ENCODE measurements around the gene CFAP100.

CFAP100 gene

DNA sequence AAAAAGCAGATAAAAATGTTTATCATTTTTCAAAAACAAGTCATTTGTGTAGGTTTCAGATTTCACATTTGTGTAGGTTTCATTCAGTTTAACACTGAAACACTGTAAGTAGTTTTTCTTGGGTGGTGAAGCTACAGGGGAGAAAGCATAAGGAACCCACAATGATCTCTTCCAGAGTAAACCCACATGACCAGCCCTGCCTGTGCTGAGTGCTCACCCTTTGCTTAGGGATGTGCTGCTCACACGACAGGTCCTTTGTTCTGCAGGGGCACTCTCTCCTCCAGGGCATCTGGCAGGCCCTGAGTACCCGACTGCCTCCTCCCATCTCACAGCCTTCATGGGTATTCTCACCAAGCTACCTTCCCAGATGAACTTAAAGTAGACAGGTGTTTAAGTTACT lies 52.1 kb downstream of the CFAP100 start:
- no peak for DNase-seq

DNA sequence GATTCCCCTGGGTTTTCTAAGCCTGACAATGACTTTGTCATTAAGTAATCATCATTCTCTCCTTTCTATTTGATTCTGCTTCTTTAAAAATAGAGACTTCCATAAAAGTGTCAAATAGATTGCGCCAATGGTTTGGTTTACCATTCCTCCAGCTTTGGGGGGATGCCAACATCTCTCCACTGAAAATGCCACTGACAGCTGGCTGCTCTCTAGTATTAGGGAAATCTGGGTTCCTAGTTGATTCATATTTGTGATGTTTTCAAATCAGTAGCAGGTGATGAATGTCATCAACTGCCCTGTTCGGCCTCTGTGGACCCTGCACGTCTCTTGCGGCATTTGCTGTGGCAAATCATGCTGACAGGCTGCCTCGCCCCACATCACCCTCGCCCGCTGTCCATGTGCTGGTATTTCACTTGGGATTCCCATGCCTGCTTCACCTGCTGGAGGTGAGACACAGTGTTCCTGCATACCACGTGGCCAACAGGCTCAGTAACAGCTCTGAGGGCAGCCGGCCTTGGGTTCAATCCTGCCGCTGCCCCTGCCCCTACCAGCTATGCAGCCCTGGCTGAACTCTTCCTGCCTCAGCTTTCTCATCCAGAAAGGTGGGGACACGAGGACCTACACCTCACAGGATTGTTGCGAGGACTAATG lies 52.9 kb downstream of the CFAP100 start:
- DNase-seq, result no peak

GRCh38 chr3:126448136-126448892 lies 53.6 kb downstream of the CFAP100 start:
- no peak for DNase-seq

DNA sequence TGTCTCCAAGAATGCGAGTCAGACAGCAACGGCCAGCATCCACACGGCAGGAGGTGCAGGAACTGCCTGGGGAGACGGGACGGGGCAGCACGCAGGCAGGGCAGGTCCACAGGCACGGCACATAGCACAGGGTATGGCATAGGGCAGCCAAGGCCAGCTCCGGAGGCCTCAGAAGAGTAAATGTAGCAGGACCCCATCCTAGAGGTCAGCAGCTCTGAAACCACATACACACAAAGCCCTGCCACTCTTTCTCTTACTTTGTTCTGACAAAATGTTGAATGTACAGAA lies 54.1 kb downstream of the CFAP100 start:
- no peak for DNase-seq

DNA sequence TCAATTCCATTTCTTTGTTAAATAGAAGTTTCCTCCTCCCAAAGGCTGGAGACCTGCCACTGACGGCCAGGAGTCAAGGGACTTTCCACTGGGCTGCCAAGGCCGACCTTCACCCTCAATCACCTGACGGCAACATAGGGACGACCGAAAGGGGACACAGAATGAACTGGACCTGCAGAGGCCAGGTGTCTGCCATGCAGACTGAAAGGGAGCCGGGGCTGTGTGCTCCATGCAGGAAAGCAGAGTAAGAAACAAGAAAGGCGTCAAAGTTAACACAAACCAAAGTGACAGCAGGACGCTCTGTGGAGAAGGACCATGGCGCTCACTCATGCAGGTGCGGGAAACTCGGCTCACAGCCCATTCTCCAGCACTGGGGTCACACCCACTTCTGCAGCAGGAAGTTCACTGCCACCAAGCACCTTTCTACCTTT lies 54.9 kb downstream of the CFAP100 start:
- no peak for DNase-seq

DNA sequence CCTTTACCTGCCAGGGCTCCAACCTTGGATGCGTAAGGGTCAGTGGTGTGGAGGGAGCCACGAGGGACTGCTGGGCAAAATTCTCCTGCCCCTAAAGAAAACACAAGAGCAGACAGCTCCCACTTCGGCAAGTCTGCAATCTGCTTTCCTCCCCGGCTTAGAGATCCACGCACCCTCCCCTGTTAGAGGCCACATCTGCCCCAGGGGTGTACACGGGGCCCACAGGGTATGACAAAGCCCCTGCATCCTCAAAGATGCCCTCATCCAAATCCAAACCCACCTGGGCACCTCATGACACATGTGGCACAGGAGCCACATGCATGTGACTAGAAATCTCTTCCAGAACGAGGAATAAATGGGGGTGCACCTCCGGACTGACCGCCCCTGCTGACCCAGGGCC lies 55.5 kb downstream of the CFAP100 start:
- DNase-seq, result no peak

- no peak for DNase-seq
These were observed 56.0 kb downstream of the CFAP100 start for GRCh38 chr3:126450744-126451143.

DNA sequence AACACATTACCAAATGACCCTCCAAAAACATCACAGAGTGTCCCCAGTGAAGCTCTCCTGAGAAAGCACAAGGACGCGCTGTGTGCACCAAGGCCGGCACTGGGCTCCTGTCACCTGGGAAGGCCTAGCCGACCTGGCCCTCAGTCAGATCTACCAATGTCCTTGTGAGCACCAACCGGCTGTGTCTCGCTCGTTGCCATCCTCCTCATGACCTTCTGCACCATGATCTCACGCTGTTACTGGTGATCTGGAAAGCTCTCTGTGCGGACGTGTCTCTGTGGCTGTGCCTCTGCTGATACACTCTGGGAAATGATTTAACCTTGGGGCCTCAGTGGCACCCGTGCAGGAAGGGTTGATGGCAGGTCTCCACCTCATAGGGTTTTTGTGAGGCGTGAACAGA lies 56.8 kb downstream of the CFAP100 start:
- no peak for DNase-seq

DNA sequence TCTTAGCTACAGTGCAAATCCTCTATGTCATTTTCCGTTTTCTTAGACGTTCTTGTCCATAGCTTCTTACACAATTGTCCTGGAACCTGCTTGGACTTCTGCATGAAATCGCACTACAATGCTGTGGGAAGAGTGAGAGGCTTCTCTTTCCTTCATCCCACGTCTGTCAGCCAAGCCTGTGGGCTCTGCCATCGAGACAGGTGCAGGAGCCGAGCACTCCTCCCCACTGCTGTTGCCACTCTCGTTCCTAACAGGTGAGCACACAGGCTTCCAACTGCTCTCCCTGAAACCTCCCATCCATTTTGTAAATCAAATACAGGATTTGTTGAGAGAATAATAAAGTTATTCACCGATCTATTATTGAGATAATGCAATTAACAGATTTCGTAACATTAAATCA lies 57.5 kb downstream of the CFAP100 start:
- no peak for DNase-seq

DNA sequence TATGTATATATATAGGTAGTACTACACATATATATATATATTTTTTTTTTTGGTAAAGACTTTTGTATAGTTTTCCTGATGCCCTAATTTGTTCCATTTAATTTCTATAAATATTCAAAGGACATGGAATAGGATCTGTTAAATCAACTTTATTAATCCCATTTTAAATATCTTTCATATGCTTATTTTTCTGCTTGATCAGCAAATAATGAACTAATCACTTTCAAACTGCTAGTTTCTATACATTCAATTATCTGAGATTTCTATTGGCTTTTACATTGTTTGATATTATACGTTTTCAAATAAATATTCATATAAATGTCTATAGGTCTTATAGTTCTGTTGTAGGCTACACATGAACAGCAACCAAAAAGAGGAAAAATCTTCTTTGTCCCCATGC lies 59.3 kb downstream of the CFAP100 start:
- no peak for DNase-seq

- no peak for DNase-seq
These were observed 59.9 kb downstream of the CFAP100 start for GRCh38 chr3:126454437-126455198.

DNA sequence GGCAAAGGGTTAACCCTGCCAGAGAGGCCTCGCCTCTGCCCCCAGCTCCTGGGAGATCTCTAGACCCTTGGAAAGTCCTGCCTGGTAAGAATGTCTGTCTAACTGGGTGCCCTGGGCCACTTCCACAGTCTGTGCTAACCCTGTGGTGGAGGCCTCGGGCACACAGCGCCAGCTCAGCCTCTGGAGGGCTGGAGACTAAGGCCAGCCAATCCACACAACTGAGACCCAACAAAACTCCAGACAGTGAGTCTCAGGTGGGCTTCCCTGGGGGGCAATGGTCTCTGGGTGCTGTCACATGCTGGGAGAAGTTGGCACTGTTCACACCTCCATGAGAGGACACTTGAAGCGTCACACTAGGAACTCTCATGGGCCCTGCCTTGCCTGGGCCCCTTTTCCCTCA lies 61.5 kb downstream of the CFAP100 start:
- no peak for DNase-seq

GRCh38 chr3:126456766-126457388 lies 62.2 kb downstream of the CFAP100 start:
- DNase-seq, result no peak

DNA sequence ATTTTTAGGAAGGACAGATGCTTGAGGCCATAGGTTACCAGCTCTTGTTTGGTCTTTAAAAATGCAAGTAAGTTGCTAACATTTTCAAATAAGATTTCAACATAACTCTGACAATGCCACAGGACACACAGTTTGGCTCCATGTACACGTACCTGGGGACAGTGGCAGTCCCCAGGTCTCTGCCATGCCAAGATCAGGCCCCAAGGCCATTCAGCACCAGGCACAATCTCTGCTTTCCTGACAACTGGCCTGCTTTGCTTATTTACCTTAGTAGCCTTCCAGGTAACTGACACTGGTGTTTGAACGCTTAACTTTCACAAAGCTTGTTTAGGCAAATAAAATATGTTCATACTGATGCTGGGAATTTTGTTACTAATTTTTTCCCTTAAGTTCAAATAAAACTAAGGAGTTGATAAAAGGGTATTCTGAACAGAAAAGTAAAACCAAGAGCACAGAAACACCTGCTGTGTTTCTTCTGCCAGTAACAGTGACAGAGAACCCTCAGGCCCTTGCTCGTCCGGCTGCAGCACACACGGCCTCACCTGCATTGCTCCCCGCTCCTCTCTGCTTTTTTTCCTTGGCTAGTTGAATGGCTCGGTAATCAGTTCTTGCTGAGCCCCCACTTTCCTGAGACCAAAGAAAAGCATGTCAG lies 64.5 kb downstream of the CFAP100 start:
- no peak for DNase-seq

GRCh38 chr3:126459763-126460127 lies 65.0 kb downstream of the CFAP100 start:
- no peak for DNase-seq

DNA sequence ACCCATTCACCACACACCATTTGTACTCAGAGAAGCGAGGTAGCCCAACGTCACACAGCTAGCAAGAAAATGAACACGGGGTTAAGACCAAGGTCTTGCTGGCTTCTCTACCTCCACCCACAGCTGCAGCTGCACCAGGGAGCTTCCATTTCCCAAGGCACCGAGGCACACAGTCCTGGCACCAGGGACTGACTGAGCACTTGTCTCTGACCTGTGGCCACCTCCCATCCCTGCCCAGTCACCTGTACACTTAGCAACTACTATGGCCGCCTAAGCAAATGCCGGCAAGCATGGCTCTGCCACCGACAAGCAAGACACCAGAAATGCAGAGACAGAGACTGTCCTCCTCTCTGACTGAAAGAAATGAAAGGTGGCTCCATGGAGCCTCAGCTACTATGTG lies 65.7 kb downstream of the CFAP100 start:
- no peak for DNase-seq

DNA sequence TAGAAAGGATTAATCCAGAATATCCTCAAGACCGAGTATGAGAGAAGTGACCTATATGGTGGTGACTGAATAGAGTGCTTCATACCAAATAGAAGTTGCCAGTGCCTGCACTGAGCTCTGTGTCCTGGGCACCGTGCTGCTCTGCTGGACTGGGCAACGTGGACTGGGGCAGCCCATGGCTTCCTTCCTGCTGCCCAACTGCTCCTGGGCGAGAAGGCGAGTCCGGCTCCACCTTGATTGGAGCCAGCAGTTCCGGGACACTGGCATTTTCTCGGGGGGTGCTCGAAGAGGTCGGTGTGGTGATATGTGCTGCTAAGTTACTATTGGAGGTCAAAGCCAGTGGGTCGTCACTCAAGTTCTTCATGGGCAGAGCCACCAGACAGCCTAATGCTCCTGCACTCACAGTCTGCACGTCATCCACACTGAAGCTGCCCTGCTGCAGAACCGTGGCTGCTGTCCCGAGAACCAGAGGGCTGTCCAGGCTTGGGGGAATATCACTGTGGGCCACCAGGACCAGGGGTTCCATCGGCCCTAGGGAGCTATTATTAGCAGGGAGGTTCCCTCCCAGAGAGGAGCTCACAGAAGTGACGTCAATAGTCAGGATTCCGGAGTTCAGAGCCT lies 66.9 kb downstream of the CFAP100 start:
- no peak for DNase-seq

DNA sequence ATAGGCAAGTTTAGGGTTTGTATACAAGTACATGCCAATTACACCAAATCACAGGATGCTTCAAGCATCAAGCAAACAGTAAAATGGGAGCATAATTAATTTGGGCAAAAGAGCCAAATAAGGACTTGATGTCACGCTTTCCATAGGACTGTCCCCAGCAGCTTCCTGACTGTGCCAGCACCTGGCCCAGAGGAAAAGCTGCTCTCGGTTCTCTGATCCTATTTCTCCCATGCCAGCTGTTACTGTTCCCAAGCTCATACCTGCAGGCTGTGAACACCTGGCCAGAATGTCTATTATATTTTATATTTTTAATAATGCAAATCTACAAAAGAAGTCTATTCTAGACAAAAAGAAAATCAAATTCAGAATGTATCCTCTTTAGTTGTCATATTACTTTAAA lies 68.8 kb downstream of the CFAP100 start:
- no peak for DNase-seq

- DNase-seq, result no peak
These were observed 69.4 kb downstream of the CFAP100 start for GRCh38 chr3:126464093-126464492.

DNA sequence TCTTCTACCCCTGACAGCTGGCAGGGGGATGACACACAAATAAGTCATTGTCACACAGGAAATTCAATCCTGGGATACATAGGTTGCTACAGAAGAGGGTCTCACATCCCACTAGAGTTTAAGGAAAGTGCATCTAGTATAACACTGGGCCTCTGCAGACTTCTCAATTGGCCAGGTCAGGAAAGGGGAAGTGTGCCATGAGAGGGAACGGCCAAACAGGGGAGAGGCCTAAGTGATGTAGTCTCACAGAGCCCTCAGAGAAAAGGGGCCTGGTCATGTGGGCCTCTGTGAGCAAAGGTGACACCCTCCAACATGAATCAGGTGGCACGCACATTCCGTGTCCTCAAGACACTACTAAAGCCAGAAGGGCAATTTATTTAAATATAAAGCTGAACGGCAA lies 69.8 kb downstream of the CFAP100 start:
- DNase-seq, result no peak

DNA sequence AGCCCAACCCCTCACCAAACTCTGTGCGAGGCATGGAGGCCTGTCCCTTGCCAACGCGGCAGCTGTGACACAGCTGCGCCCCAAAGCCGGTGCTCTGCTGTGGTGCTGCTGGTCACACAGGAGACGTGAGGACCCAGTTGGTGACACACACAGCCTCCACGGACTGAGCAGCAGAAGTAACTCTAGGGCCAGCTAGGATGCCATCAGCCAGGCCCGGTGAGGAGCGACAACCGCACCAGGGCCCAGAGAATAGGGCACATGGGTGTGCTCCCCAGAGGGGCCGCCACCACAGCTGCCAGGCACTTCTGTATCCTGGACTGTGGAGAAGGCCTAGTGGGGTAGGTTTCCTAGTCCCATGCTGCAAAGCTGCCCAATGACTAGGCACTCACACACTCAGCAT lies 70.3 kb downstream of the CFAP100 start:
- no peak for DNase-seq

DNA sequence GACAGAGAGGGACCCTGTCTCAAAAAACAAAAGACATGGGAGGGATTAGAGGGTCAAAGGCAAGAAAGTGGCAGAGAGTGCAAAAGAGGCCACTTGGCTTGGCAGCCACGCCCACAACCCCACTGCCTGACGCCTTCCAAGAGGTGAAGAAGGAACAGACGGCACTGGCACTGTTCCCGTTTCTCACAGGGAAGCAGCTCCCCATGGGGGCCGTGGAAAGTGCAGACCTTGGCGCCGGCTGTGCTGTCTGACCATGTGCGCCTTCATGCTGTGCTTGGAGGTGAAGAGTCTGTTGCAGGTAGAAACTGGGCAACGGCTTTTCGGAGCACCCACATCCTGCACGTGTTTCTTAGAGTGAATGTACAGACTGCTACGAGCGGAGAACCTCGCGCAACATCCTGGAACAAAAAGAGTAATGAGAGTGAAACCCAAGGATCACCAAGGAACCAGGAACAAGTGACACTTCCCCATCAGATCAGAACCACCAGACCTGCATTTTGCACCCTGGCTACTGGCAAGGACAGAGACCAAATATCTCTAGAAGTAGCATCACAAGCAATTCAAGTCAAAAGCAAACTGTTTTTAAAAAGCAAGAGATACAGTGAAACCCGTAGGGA lies 71.3 kb downstream of the CFAP100 start:
- DNase-seq, result no peak

All from CD4-positive, alpha-beta T cell treated with Interleukin-10 for 1 hour (primary cell).